Myocyte (in vitro differentiated cells): ENCODE measurements around the gene MDFIC. TPM values are rescaled to one million over a fixed set of nuclear protein-coding genes. Genes with fewer than 3 reads are reported as not detected.
A peak's percentile ranks its signal among the peaks of the same experiment; 100 is the strongest.

ENCODE experiments used
- DNase-seq: peaks from one replicate; pipeline ENCODE4 v3.0.0-alpha.2; 2012; ENCODE audit warnings: low read depth
- total RNA-seq: library from RNA; depleted of rRNA; stranded (reverse); fragments of >200 nt; gene quantifications from 2 replicates; pipeline ENCODE4 v1.2.3, GENCODE V29; 2014

Gene MDFIC
- total RNA-seq, 1 donor from 2014 or later = 87.9 TPM

- DNase-seq = no peak
These were observed 115.4 kb downstream of the MDFIC start for GRCh38 chr7:115037128-115037802.

GRCh38 chr7:115038158-115038557 is 116.3 kb downstream of the MDFIC start:
- peak; percentile 59 for DNase-seq

GRCh38 chr7:115040057-115040456 is 118.2 kb downstream of the MDFIC start:
- DNase-seq = no peak

GRCh38 chr7:115040495-115040894 is 118.6 kb downstream of the MDFIC start:
- DNase-seq = no peak

- no peak for DNase-seq
These were observed 120.7 kb downstream of the MDFIC start for GRCh38 chr7:115042596-115042995.

GRCh38 chr7:115043605-115044004 is 121.7 kb downstream of the MDFIC start:
- DNase-seq = no peak

- no peak for DNase-seq
These were observed 122.3 kb downstream of the MDFIC start for GRCh38 chr7:115044224-115044623.

GRCh38 chr7:115047958-115048720 is 126.2 kb downstream of the MDFIC start:
- no peak for DNase-seq

GRCh38 chr7:115052706-115053105 is 130.8 kb downstream of the MDFIC start:
- no peak for DNase-seq

- no peak for DNase-seq
These were observed 132.7 kb downstream of the MDFIC start for GRCh38 chr7:115054478-115055065.

- DNase-seq = no peak
These were observed 134.1 kb downstream of the MDFIC start for GRCh38 chr7:115056019-115056418.

- no peak for DNase-seq
These were observed 136.8 kb downstream of the MDFIC start for GRCh38 chr7:115058726-115059125.

GRCh38 chr7:115059321-115059720 is 137.4 kb downstream of the MDFIC start:
- no peak for DNase-seq

- no peak for DNase-seq
These were observed 138.4 kb downstream of the MDFIC start for GRCh38 chr7:115060095-115060870.

GRCh38 chr7:115066050-115066449 is 144.2 kb downstream of the MDFIC start:
- no peak for DNase-seq

- DNase-seq = no peak
These were observed 144.7 kb downstream of the MDFIC start for GRCh38 chr7:115066634-115067033.

- DNase-seq = no peak
These were observed 146.3 kb downstream of the MDFIC start for GRCh38 chr7:115068220-115068619.
